Measurements from ENCODE around the gene GABBR2. TPM values are rescaled to one million over a fixed set of nuclear protein-coding genes. Genes with fewer than 3 reads are reported as not detected.

GABBR2 gene
- total and polyA plus RNA-seq, 2 of the 8 experiments (the other 6 are each of a cell fraction or from before 2014, with no cell fraction given), result 0.50 to 1.2 TPM

GRCh38 chr9:98335661-98336060 lies 373.1 kb downstream of the GABBR2 start:
- H3K14ac ChIP-seq (ENCODE audit: insufficient read length), result no peak overlapping the region
- no peak overlapping the region for H3K9ac ChIP-seq (replicated peaks in 1 of 4; ENCODE audit: extremely low read depth in 1 of 4, low read depth in 3 of 4, low read length in 3 of 4)
- H2BK15ac ChIP-seq (ENCODE audit: low read length), result no peak overlapping the region
- H2BK12ac ChIP-seq (ENCODE audit: low read depth, low read length), result no peak overlapping the region
- H3K9me3 ChIP-seq (ENCODE audit: insufficient read depth in 2 of 2, low read depth in 1 of 2, low read length in 1 of 2), result no peaks in the 10 kb centered on the region
- H3K27ac ChIP-seq (ENCODE audit: low read depth, low read length), result no peak overlapping the region
- H3K23ac ChIP-seq (ENCODE audit: insufficient read length), result no peak overlapping the region
- no peak overlapping the region for H2AFZ ChIP-seq (ENCODE audit: low read length)
- H3K36me3 ChIP-seq (ENCODE audit: control insufficient read depth in 2 of 4, insufficient read depth in 4 of 4, low read length in 3 of 4), result no peaks in the 10 kb centered on the region
- DNase-seq (ENCODE audit: low read depth in 1 of 2, low spot score in 2 of 2) (no peak), FAIRE-seq (no peak)
- H2AK5ac ChIP-seq (ENCODE audit: low read depth, low read length), result no peak overlapping the region
- no peaks in the 10 kb centered on the region for H3K79me2 ChIP-seq (ENCODE audit: control insufficient read depth in 1 of 2, insufficient read depth in 2 of 2, low read length in 2 of 2)
- WGBS, 2 experiments (ENCODE audit: extremely low coverage in 1 of 2, insufficient coverage in 1 of 2, insufficient read length in 1 of 2, insufficient replicate concordance in 2 of 2, low coverage in 1 of 2, low lambda C conversion rate in 2 of 2, missing lambda C conversion rate in 1 of 2), result 83% methylated on average over 2 of the region's 2 CpGs; no CpG with 5 or more reads in 1 of the 2 experiments
- H3K23me2 ChIP-seq (ENCODE audit: low read depth, low read length), result no peaks in the 10 kb centered on the region
- H2BK20ac ChIP-seq (ENCODE audit: low read length), result no peak overlapping the region
- H3K4me2 ChIP-seq (ENCODE audit: insufficient read depth in 1 of 2, low read depth in 2 of 2, low read length in 2 of 2), result no peak overlapping the region
- H4K20me1 ChIP-seq (replicated peaks in 1 of 2; ENCODE audit: control insufficient read depth in 1 of 2, insufficient read depth in 2 of 2, low read length in 2 of 2), result no peaks in the 10 kb centered on the region
- ChIA-PET CTCF (ENCODE audit: partially characterized antibody) (interaction anchor here (0.6 to 1.2 kb wide), 2 partner anchors 28 to 216 kb away, joined by 3 read pairs; no protein-coding TSS in a partner anchor), POLR2A (ENCODE audit: partially characterized antibody) (no interaction called here)
- H2BK5ac ChIP-seq (ENCODE audit: low read depth, low read length), result no peak overlapping the region
- H4K91ac ChIP-seq (replicated peaks; ENCODE audit: insufficient read length, low read length), result no peak overlapping the region
- no peak overlapping the region for H3K4me3 ChIP-seq (ENCODE audit: extremely low read depth in 1 of 4, insufficient read depth in 2 of 4, low read depth in 3 of 4, low read length in 4 of 4)
- H3K27me3 ChIP-seq (replicated peaks in 1 of 4; ENCODE audit: control insufficient read depth in 3 of 4, extremely low read depth in 1 of 4, insufficient read depth in 3 of 4, low read length in 3 of 4), result no peaks in the 10 kb centered on the region; a peak in 1 of 7 replicates
- no peaks in the 10 kb centered on the region for H3K4me1 ChIP-seq (replicated peaks in 1 of 4; ENCODE audit: control insufficient read depth in 3 of 4, insufficient read depth in 4 of 4, low read length in 3 of 4)
- H4K8ac ChIP-seq (ENCODE audit: extremely low read depth, insufficient read depth, low read length), result no peak overlapping the region
- no peak overlapping the region for H3K56ac ChIP-seq (replicated peaks; ENCODE audit: insufficient read length, low read depth, low read length)
- H3K79me1 ChIP-seq (ENCODE audit: low read depth, low read length), result no peaks in the 10 kb centered on the region
- H4K5ac ChIP-seq (ENCODE audit: insufficient read length, low read depth, low read length), result no peak overlapping the region
- H2BK120ac ChIP-seq (replicated peaks; ENCODE audit: low read depth, low read length), result no peak overlapping the region
- H3K4ac ChIP-seq (replicated peaks; ENCODE audit: insufficient read length, low read depth, low read length), result no peak overlapping the region
- no peak overlapping the region for H3K18ac ChIP-seq (ENCODE audit: extremely low read depth, low read length)
- TF ChIP-seq ATF2 (IDR thresholded peaks at IDR 0.05; ENCODE audit: low read length), result no peak
- no peak for TF ChIP-seq CBX8 (IDR thresholded peaks at IDR 0.05; ENCODE audit: borderline replicate concordance, low read depth, low read length)
- no peak for TF ChIP-seq BRCA1 (IDR thresholded peaks at IDR 0.05; ENCODE audit: low read depth, low read length)
- TF ChIP-seq GTF2F1 (IDR thresholded peaks at IDR 0.05; ENCODE audit: borderline replicate concordance, low read depth, low read length), result no peak
- no peak for TF ChIP-seq ATF3 (IDR thresholded peaks at IDR 0.05; ENCODE audit: insufficient read depth, low read depth, low read length)
- no peak for TF ChIP-seq POLR2AphosphoS5 (IDR thresholded peaks at IDR 0.05; ENCODE audit: low read depth, low read length)
- no peak for TF ChIP-seq TAF1 (IDR thresholded peaks at IDR 0.05; ENCODE audit: low read depth, low read length)
- TF ChIP-seq USF2 (IDR thresholded peaks at IDR 0.05; ENCODE audit: low read length), result no peak
- no peak for TF ChIP-seq KDM4A (IDR thresholded peaks at IDR 0.05; ENCODE audit: low read depth, low read length, severe bottlenecking)

Measured in H1 (cell line).